NCI-H2196 treated with DMSO at 0.1 percent for 48 hours (cell line): ENCODE measurements around the gene SLC52A1.
A peak's percentile ranks its signal among the peaks of the same experiment; 100 is the strongest.
"Not testable (repeated sequence)": the region's sequence is repeated elsewhere in the genome, so short reads cannot be mapped to it uniquely, and the experiment has no call there.

Experiments used
- DNase-seq: peaks from one replicate; lab custom pipeline; 2025; ENCODE audit not compliant: unreplicated experiment; lab: John Stamatoyannopoulos, UW

Gene SLC52A1

GRCh38 chr17:5031365-5032082, 3.7 kb downstream of the SLC52A1 start:
- peak; percentile 43 for DNase-seq

- DNase-seq: not testable (repeated sequence)
Measured at GRCh38 chr17:5030168-5030567, 5.1 kb downstream of the SLC52A1 start.

GRCh38 chr17:5027916-5028315, 7.3 kb downstream of the SLC52A1 start:
- DNase-seq: no peak

- no peak for DNase-seq
Measured at GRCh38 chr17:5027299-5027698, 7.9 kb downstream of the SLC52A1 start.

GRCh38 chr17:5024604-5025003, 10.6 kb downstream of the SLC52A1 start:
- no peak for DNase-seq

GRCh38 chr17:5023588-5024147, 11.6 kb downstream of the SLC52A1 start:
- DNase-seq: no peak

- no peak for DNase-seq
Measured at GRCh38 chr17:5022171-5022711, 13.0 kb downstream of the SLC52A1 start.

- DNase-seq: no peak
Measured at GRCh38 chr17:5020502-5021023, 14.7 kb downstream of the SLC52A1 start.

- DNase-seq: no peak
Measured at GRCh38 chr17:5019475-5019956, 15.7 kb downstream of the SLC52A1 start.

GRCh38 chr17:5014357-5014756, 20.9 kb downstream of the SLC52A1 start:
- DNase-seq: no peak

GRCh38 chr17:5011928-5012327, 23.3 kb downstream of the SLC52A1 start:
- no peak for DNase-seq

- DNase-seq: no peak
Measured at GRCh38 chr17:5003214-5003867, 31.9 kb downstream of the SLC52A1 start.

GRCh38 chr17:5002121-5002788, 33.0 kb downstream of the SLC52A1 start:
- DNase-seq: no peak

GRCh38 chr17:5000237-5000639, 35.0 kb downstream of the SLC52A1 start:
- DNase-seq: no peak

GRCh38 chr17:4999430-5000093, 35.7 kb downstream of the SLC52A1 start:
- DNase-seq: no peak

- no peak for DNase-seq
Measured at GRCh38 chr17:4998732-4999429, 36.3 kb downstream of the SLC52A1 start.

- DNase-seq: no peak
Measured at GRCh38 chr17:4998027-4998731, 37.0 kb downstream of the SLC52A1 start.

GRCh38 chr17:4997302-4998026, 37.8 kb downstream of the SLC52A1 start, which contains the start of the genes INCA1 and KIF1C:
Gene INCA1, minus strand, starts transcription at chr17:4997522. Its CDS starts 3,085 bp downstream, at chr17:4994437.
Gene KIF1C, plus strand, starts transcription at chr17:4997950. Its CDS starts 2,297 bp downstream, at chr17:5000247.
- DNase-seq: peak; percentile 42
